Lung (tissue), 12 donors: Measurements from ENCODE around the gene LACC1. TPM values are rescaled to one million over a fixed set of nuclear protein-coding genes. Genes with fewer than 3 reads are reported as not detected.
A peak's percentile ranks its signal among the peaks of the same experiment; 100 is the strongest.

Experiments used
- ATAC-seq: fragments of 200-7000 bp; cut with Tn5 transposase; one replicate; pipeline ENCODE4 v1.9.1; 2020; ENCODE audit warnings: moderate number of reproducible peaks; ENCODE audit not compliant: insufficient read depth, low FRiP score
- DNase-seq, 3 donors: peaks; one replicate each; pipeline ENCODE4 v3.0.0-alpha.2; 2013 to 2017
- H3K27ac ChIP-seq, 2 donors: one replicate each; pipeline ENCODE4 v1.5.1; 2013; ENCODE audit warnings: mild to moderate bottlenecking in 2 of 2, moderate library complexity in 2 of 2, control low read depth in 1 of 2, inconsistent platforms in 1 of 2, low read depth in 1 of 2, low read length in 1 of 2
- H3K27me3 ChIP-seq, 3 donors: one replicate each; pipeline ENCODE4 v1.5.1; 2013; ENCODE audit warnings: low read length in 2 of 3; ENCODE audit not compliant: control insufficient read depth in 3 of 3, insufficient read depth in 3 of 3
- H3K36me3 ChIP-seq, 4 donors: one replicate each; pipeline ENCODE4 v1.5.1; 2013; ENCODE audit warnings: low read length in 4 of 4, mild to moderate bottlenecking in 1 of 4, moderate library complexity in 1 of 4; ENCODE audit not compliant: control insufficient read depth in 4 of 4, insufficient read depth in 4 of 4
- H3K4me1 ChIP-seq, 5 donors: one replicate each; pipeline ENCODE4 v1.5.1; 2013; ENCODE audit warnings: low read length in 5 of 5, mild to moderate bottlenecking in 2 of 5, moderate library complexity in 1 of 5; ENCODE audit not compliant: control insufficient read depth in 5 of 5, insufficient read depth in 5 of 5
- H3K4me3 ChIP-seq: one replicate; pipeline ENCODE4 v1.5.1; 2013; ENCODE audit warnings: mild to moderate bottlenecking, control low read depth, moderate library complexity
- H3K9ac ChIP-seq, 2 donors: one replicate each; pipeline ENCODE4 v1.5.1; 2013; ENCODE audit warnings: low read length in 2 of 2, control low read depth in 1 of 2; ENCODE audit not compliant: insufficient read depth in 1 of 2
- H3K9me3 ChIP-seq, 4 donors: one replicate each; pipeline ENCODE4 v1.5.1; 2013; ENCODE audit warnings: low read length in 3 of 4, mild to moderate bottlenecking in 1 of 4, moderate library complexity in 1 of 4; ENCODE audit not compliant: control insufficient read depth in 4 of 4, insufficient read depth in 3 of 4
- CTCF ChIP-seq: IDR thresholded peaks from 2 replicates; pipeline ENCODE4 v1.5.1; 2012; ENCODE audit warnings: mild to moderate bottlenecking; ENCODE audit errors: control extremely low read depth, extremely low read depth
- WGBS, 2 donors: extraction: QIAGEN DNeasy Blood & Tissue Kit; methylation state at CpG; one replicate each; pipeline ENCODE4 v1.1.7; 2013; 5-methylcytosine and 5-hydroxymethylcytosine counted together
- polyA plus RNA-seq, 2 donors: library from polyadenylated mRNA; stranded (reverse); fragments of 200-250 nt; gene quantifications; one replicate each; pipeline ENCODE4 v1.2.1, GENCODE V29; 2013
- total RNA-seq, 2 donors: library from RNA; depleted of rRNA in 1 of 2; stranded (reverse); fragments of >200 nt in 1 of 2; gene quantifications; one replicate each; pipeline ENCODE4 v1.2.1, GENCODE V29; 2014 to 2021
- donor health status: control.
- donor health status: control.
- donor health status: Bipolar disorder and iron deficiency.
- donor health status: healthy.
- donor health status: DM: yes; HTN: yes; CAD: no.

Gene LACC1
- total and polyA plus RNA-seq, 4 donors: 4.9 to 11.0 (median 7.2) TPM

GRCh38 chr13:43924549-43925245 is 45.0 kb downstream of the LACC1 start:
- H3K4me1 ChIP-seq: no peaks in the 10 kb centered on the region
- no peak for DNase-seq
- H3K27ac ChIP-seq: no peak overlapping the region
- H3K4me3 ChIP-seq: no peak overlapping the region
- no peak for TF ChIP-seq CTCF
- no peaks in the 10 kb centered on the region for H3K36me3 ChIP-seq
- no peak for ATAC-seq
- no peak overlapping the region for H3K9ac ChIP-seq
- H3K27me3 ChIP-seq: no peaks in the 10 kb centered on the region
- WGBS, 2 donors: 79 to 86% methylated on average over 5 of the region's 5 CpGs
- H3K9me3 ChIP-seq: no peaks in the 10 kb centered on the region

DNA sequence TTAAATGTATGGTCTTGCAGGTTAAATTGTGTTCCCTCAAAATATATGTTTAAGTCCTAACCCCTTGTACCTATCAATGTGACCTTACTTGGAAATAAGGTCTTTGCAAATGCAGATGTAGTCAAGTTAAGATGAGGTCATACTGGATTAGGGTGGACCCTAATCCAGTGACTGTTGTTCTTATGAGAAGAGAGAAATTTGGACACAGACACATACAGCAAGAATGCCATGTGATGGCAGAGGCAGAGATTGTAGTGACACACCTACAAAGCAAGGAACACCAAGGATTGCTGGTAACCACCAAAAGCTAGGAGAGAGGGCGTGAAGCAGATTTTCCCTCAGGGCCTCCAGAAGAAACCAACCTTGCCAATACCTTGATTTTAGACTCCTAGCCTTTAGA is 50.2 kb downstream of the LACC1 start:
- WGBS, 2 donors: 90 to 92% methylated on average over 1 of the region's 1 CpG
- H3K9ac ChIP-seq: no peak overlapping the region
- TF ChIP-seq CTCF: no peak
- H3K36me3 ChIP-seq: no peaks in the 10 kb centered on the region
- no peaks in the 10 kb centered on the region for H3K4me1 ChIP-seq
- ATAC-seq: no peak
- H3K4me3 ChIP-seq: no peak overlapping the region
- no peak overlapping the region for H3K27ac ChIP-seq
- peaks cover 0 to 3% (median 0%) of the 10 kb centered on the region in 4 donors for H3K9me3 ChIP-seq
- no peak for DNase-seq
- no peaks in the 10 kb centered on the region for H3K27me3 ChIP-seq

- ATAC-seq: no peak
- Histone ChIP-seq H3K4me3 (no peak overlapping the region), H3K9me3 (peaks cover 0 to 3% (median 0%) of the 10 kb centered on the region in 4 donors), H3K9ac (no peak overlapping the region), H3K27ac (no peak overlapping the region), H3K27me3 (no peaks in the 10 kb centered on the region), H3K36me3 (no peaks in the 10 kb centered on the region), H3K4me1 (peaks cover 0 to 2% (median 0%) of the 10 kb centered on the region in 5 donors)
- DNase-seq: no peak
- 80 to 84% methylated on average over 2 of the region's 2 CpGs for WGBS, 2 donors
- no peak for TF ChIP-seq CTCF
Observed at GRCh38 chr13:43933378-43933777, 53.7 kb downstream of the LACC1 start.

- H3K9me3 ChIP-seq: peaks cover 0 to 3% (median 0%) of the 10 kb centered on the region in 4 donors
- H3K36me3 ChIP-seq: no peaks in the 10 kb centered on the region
- H3K4me3 ChIP-seq: no peak overlapping the region
- no peak for TF ChIP-seq CTCF
- peak in 1 of 3 donors; percentile 15 for DNase-seq
- H3K4me1 ChIP-seq: peaks cover 0 to 5% (median 1%) of the 10 kb centered on the region in 5 donors
- H3K27me3 ChIP-seq: no peaks in the 10 kb centered on the region
- ATAC-seq: no peak
- H3K9ac ChIP-seq: no peak overlapping the region
- H3K27ac ChIP-seq: no peak overlapping the region
Observed at GRCh38 chr13:43934273-43934672, 54.6 kb downstream of the LACC1 start.
